Activated T-helper 17 cell treated with anti-CD3 and anti-CD28 coated beads, Interleukin-2, amount 50 U/mL, for 72 hours (primary cell): Measurements from ENCODE around the gene CAMK1D. TPM values are rescaled to one million over a fixed set of nuclear protein-coding genes. Genes with fewer than 3 reads are reported as not detected.
"Not testable (repeated sequence)": the region's sequence is repeated elsewhere in the genome, so short reads cannot be mapped to it uniquely, and the experiment has no call there.

Experiments
- ATAC-seq: fragments of 150-1000 bp; cut with Tn5 transposase; replicated peaks from 2 replicates; pipeline ENCODE4 v1.10.0; 2021; ENCODE audit warnings: mild to moderate bottlenecking, moderate library complexity
- H3K27ac Mint-ChIP-seq: one replicate; pipeline ENCODE4 v1.8.0; 2022; ENCODE audit warnings: mixed read lengths
- H3K27me3 Mint-ChIP-seq: one replicate; pipeline ENCODE4 v1.8.0; 2022; ENCODE audit warnings: mixed read lengths
- H3K36me3 Mint-ChIP-seq: one replicate; pipeline ENCODE4 v1.8.0; 2022; ENCODE audit warnings: low read depth, mild to moderate bottlenecking, mixed read lengths
- H3K4me1 Mint-ChIP-seq: one replicate; pipeline ENCODE4 v1.8.0; 2022; ENCODE audit warnings: mixed read lengths
- H3K4me3 Mint-ChIP-seq: one replicate; pipeline ENCODE4 v1.8.0; 2022; ENCODE audit warnings: mild to moderate bottlenecking, mixed read lengths
- H3K9me3 Mint-ChIP-seq: one replicate; pipeline ENCODE4 v1.8.0; 2022; ENCODE audit warnings: mixed read lengths
- total RNA-seq, 2 donors: library from RNA; stranded (reverse); gene quantifications; one replicate each; pipeline ENCODE4 v1.2.3, GENCODE V29; 2022

CAMK1D gene
- total RNA-seq, 2 donors from 2014 or later: 10.9 to 20.7 TPM

DNA sequence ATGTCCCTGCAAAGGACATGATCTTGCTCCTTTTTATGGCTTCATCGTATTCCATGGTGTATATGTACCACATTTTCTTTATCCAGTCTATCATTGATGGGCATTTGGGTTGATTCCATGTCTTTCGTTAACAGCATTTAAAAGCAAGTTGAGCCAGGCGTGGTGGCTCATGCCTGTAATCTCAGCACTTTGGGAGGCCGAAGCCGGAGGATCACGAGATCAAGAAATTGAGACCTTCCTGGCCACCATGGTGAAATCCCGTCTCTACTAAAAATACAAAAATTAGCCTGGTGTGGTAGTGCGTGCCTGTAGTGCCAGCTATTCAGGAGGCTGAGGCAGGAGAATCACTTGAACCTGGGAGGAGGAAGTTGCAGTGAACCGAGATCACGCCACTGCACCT, 147.7 kb downstream of the CAMK1D start:
- peaks cover 29% of the 10 kb centered on the region for H3K4me1 Mint-ChIP-seq
- H3K27me3 Mint-ChIP-seq, H3K4me3 Mint-ChIP-seq, H3K27ac Mint-ChIP-seq, H3K36me3 Mint-ChIP-seq, H3K9me3 Mint-ChIP-seq, ATAC-seq: not testable (repeated sequence)

DNA sequence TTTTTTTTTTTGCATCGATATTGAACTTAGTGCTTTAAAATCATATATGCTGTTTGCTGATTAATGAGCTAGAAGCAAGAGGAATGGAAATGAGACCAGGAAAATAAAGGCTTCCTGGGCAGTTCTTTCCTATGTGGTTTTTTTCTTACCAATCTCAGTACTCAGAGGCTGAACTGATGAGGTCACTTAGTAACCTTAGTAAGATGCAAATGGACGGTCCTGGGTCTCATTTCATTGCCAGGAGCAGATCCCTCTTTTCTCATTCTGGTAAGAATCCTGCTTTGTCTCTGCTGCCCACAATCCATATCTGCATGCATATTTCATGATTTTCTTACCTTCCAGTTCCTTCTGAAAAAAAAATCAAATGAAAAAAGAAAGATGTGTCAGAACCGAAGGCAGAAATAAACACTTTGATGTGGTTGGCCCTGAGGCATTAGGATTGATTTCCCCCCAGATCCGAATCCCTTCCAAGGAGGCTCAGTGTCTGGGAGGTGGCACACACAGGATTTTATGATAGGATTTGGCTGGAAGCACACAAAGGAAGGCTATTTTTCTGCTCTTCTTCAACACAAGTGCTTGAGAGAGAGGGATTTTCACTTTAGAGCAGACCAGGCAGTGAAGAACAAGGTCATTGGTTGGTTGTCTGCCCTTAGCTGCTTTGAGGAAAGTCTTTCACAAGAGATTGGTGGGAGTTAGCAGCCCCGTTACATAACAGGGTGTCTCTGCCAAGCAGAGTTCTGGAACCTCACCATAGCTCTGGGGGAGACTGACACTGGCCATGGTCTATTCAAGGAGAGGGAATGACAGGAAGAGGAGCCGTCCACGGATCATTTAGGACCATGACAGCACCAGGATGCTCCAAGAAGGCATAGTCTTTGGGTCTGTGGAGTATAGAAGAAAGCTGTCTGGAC, 150.0 kb downstream of the CAMK1D start:
- Mint-ChIP-seq H3K27ac (peak overlapping the region; percentile 66), H3K4me3 (no peak overlapping the region), H3K36me3 (no peaks in the 10 kb centered on the region), H3K4me1 (peaks cover 36% of the 10 kb centered on the region), H3K27me3 (no peaks in the 10 kb centered on the region), H3K9me3 (peaks cover 5% of the 10 kb centered on the region)
- ATAC-seq: peak; percentile 56

DNA sequence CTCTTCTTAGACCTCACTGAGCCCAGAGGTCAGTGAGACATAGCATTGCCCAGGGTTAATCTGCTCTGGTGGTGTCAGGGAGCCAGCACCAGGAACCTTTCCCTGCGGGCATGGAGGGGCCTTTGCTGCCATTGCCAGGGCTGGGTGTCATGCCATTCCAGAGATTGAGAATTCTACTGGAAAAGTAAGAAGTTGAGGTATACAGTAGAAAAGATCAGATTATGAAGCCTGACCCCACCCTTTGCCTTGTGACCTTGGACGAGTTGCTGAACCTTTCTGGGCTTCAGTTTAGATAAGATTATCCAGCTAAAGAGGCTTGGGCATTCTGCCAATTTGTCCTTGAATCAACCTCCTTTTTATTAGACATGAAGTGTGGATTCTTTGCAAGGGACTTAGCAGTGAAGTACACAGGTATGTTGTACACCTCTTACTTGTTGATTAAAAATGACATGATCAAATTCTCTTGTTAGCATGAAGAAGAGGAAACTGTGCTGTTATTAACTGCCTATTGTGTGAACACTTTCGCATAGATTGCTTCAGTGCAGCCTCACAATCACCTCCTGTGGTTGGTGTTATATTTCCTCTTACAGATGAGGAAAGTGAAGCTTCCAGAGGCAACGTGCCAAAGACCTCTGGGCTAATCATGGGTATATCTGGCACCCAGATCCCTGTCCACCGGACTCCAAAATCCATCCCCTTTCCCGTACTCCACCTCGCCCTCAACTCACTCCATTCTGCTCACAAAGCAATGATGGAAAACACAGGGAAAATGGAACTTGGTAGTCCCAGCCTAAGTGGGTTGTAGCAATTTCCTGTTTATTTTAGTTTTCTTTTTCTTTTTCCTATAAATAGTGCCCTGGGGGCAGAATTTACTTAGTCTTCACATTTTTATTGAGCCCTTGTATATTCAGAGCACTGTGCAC, 151.3 kb downstream of the CAMK1D start:
- H3K9me3 Mint-ChIP-seq: peaks cover 5% of the 10 kb centered on the region
- no peak for ATAC-seq

DNA sequence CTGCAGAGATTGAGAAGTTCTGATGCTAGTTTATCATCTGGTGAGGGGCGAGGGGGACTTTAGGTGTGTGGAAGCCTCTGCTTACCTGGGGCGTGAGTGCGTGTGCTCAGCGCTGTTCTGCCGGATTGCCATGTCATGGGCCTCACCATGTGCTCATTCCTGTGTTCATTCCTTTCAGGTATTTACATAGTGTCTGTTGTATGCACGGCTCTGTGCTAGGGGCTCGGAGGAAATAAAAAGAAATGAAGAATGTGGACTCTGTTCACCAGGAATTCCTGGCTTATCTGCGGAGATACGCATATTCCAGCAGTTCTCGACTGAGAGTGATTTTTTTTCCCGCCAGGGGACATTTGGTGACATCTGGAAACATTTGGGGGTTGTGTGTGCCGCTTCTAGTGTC, 152.0 kb downstream of the CAMK1D start:
- H3K4me1 Mint-ChIP-seq: peaks cover 40% of the 10 kb centered on the region
- no peaks in the 10 kb centered on the region for H3K36me3 Mint-ChIP-seq
- no peak overlapping the region for H3K4me3 Mint-ChIP-seq
- peak overlapping the region; percentile 58 for H3K27ac Mint-ChIP-seq
- H3K9me3 Mint-ChIP-seq: peaks cover 5% of the 10 kb centered on the region
- no peak for ATAC-seq
- no peaks in the 10 kb centered on the region for H3K27me3 Mint-ChIP-seq

More for the DNA sequence above, 151.3 kb downstream of the CAMK1D start:
- no peak overlapping the region for H3K4me3 Mint-ChIP-seq
- H3K27me3 Mint-ChIP-seq: no peaks in the 10 kb centered on the region
- H3K27ac Mint-ChIP-seq: peak overlapping the region; percentile 58
- H3K4me1 Mint-ChIP-seq: peaks cover 40% of the 10 kb centered on the region
- H3K36me3 Mint-ChIP-seq: no peaks in the 10 kb centered on the region

DNA sequence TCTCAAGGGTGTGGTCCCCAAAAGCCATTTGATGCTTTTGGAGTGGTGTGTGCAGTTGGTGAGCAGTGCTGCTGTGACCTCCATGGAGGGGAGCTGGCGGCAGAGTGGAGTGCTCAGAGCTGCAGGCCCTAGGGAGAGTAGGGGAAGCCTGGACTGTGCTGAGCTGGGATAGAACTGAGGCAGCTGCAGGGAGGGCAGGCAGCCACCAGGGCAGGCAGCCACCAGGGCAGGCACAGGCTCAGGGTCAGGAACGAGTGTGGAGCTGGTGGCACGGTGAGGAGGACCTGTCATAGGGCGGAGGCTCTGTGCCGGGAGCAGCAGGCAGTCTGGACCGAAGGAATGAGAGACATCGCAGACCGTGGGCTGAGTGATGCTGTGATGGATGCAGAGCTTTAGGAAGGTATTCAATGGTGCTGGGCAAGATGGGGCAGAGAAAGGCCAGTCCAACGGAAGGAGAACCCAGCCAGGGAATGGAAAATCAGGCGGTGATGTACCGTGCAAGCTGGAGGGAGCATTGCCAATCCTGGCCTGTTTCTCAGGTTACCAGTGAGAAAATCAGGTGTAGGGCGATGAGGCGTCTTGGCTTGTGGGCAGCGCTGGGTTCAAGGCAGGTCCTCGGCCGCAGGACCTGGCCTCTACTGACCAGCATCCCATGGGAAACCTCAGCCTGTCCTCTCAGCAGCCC, 152.6 kb downstream of the CAMK1D start:
- no peak overlapping the region for H3K4me3 Mint-ChIP-seq

DNA sequence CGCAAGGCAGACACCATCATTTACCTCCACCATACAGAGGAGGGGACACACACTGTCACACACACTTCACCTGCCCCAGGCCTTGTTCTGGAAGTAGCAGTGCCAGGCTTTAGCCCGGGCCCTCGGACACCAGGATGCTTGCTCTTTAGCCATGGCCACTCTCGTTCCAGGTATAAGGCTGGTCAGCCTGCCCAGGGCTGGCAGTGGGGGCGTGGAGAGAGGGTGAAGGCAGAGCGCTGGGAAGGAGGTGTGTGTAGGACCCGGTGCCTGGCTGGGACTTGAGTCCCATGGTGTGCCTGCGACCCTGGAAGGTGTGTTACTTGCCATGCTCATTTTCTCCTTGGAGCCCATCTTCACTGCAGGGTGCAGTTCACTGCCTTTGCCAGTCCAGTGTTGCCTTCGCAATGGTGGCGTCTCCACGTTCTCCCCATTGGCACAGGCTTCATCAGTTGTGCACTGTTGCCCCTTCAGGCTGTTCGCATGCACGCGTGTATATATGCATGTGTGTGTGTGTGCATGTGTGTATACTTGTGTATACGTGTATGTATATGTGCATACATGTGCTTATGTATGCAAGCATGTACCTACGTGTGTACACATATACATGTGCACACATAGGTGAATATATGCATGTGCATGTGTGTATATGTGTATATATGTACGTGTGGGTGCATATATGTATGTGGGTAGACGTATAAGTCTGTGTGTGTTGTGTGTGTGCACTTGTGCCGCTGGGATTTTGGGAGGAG, 153.4 kb downstream of the CAMK1D start:
- no peak overlapping the region for H3K27ac Mint-ChIP-seq
- H3K36me3 Mint-ChIP-seq: no peaks in the 10 kb centered on the region
- peaks cover 5% of the 10 kb centered on the region for H3K9me3 Mint-ChIP-seq
- H3K4me1 Mint-ChIP-seq: peaks cover 40% of the 10 kb centered on the region
- no peaks in the 10 kb centered on the region for H3K27me3 Mint-ChIP-seq
- no peak overlapping the region for H3K4me3 Mint-ChIP-seq
- no peak for ATAC-seq

More for the DNA sequence above, 152.6 kb downstream of the CAMK1D start:
- no peak for ATAC-seq
- Mint-ChIP-seq H3K36me3 (no peaks in the 10 kb centered on the region), H3K27me3 (no peaks in the 10 kb centered on the region), H3K9me3 (peaks cover 5% of the 10 kb centered on the region), H3K27ac (peak overlapping the region; percentile 58), H3K4me1 (peaks cover 40% of the 10 kb centered on the region)

DNA sequence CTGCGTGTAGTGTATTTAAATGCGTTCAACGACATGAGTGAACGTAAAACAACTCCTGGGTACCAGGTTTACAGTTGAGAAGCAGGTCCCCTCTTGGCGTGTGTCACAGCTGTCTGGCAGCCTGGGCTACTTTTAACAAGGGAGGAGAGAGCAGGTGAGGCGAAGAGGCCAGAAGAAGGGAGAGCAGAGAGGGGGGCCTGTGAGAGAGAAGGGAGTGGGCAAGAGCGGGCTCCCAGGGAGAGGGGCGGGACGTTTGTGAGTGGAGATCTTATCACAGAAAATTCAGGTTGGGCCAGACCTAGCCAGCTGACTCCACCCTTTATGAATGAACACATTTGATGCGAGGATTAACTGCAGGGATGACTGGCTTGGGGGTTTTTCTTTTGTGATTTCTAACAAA, 154.0 kb downstream of the CAMK1D start:
- Mint-ChIP-seq H3K4me3 (no peak overlapping the region), H3K9me3 (no peaks in the 10 kb centered on the region), H3K36me3 (no peaks in the 10 kb centered on the region), H3K27ac (no peak overlapping the region), H3K27me3 (no peaks in the 10 kb centered on the region), H3K4me1 (peaks cover 37% of the 10 kb centered on the region)
- ATAC-seq: no peak

DNA sequence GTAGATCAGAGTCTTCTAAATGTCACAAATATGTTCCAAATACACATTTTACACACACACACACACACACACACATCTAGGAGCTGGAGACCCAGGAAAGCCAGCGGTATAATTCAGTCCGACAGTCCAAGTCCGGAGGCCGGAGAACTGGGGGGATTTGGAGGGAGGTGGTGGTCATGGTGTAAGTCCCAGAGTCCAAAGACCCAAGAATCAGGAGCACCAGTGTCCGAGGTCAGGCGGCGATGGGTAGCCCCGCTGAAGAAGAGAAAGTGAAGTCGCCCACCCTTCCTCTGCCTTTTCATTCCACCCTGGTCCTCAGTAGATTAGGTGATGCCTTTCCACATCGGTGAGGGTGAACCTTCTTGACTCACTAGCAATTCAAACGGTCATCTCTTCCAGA, 154.8 kb downstream of the CAMK1D start:
- H3K36me3 Mint-ChIP-seq: no peaks in the 10 kb centered on the region
- no peak overlapping the region for H3K4me3 Mint-ChIP-seq
- H3K4me1 Mint-ChIP-seq: peaks cover 37% of the 10 kb centered on the region
- no peak for ATAC-seq
- no peaks in the 10 kb centered on the region for H3K27me3 Mint-ChIP-seq
- H3K27ac Mint-ChIP-seq: no peak overlapping the region
- H3K9me3 Mint-ChIP-seq: no peaks in the 10 kb centered on the region

DNA sequence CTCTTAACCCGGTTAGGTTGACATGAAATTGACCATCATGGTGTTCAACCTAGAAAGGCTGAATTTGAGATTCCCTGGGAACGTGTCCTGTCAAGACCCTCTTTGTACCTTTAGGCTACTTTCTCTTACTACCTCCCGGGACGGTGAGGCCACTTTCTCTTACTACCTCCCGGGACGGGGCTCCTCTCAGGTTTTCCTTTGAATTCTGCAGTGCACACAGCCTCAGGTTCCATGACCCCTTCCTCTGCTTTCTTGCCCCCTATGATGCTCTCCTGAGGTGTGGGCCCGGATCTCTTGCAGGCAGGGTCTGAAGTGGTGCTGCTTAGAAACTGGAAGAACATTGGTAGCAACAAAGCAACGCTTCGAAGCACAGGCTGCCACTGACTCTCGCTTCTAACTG, 155.3 kb downstream of the CAMK1D start:
- H3K9me3 Mint-ChIP-seq: no peaks in the 10 kb centered on the region
- H3K27me3 Mint-ChIP-seq: no peaks in the 10 kb centered on the region
- peaks cover 33% of the 10 kb centered on the region for H3K4me1 Mint-ChIP-seq
- H3K27ac Mint-ChIP-seq: peak overlapping the region; percentile 27
- no peak for ATAC-seq
- no peak overlapping the region for H3K4me3 Mint-ChIP-seq
- no peaks in the 10 kb centered on the region for H3K36me3 Mint-ChIP-seq

DNA sequence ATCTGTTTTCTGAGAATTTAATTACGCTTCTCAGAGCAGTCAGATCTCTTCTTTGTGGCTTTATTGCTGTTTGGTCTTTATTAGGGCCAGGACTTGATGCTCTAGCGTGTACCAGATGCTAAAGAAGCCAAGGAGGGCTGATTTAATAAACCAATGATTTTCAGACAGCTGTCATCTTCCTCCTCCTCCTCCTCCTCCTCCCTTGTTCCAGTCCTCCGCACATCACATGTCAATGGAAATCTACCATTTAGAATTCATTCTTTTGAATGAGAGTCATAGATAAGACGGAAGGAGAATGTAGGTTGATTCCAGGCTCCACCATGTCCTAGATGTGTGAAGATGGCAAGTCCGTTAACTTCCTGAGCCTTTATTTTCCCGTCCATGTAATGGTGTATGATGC, 156.3 kb downstream of the CAMK1D start:
- Mint-ChIP-seq H3K27ac (peak overlapping the region; percentile 27), H3K4me3 (no peak overlapping the region), H3K36me3 (no peaks in the 10 kb centered on the region), H3K27me3 (no peaks in the 10 kb centered on the region), H3K9me3 (no peaks in the 10 kb centered on the region), H3K4me1 (peaks cover 31% of the 10 kb centered on the region)
- ATAC-seq: no peak

DNA sequence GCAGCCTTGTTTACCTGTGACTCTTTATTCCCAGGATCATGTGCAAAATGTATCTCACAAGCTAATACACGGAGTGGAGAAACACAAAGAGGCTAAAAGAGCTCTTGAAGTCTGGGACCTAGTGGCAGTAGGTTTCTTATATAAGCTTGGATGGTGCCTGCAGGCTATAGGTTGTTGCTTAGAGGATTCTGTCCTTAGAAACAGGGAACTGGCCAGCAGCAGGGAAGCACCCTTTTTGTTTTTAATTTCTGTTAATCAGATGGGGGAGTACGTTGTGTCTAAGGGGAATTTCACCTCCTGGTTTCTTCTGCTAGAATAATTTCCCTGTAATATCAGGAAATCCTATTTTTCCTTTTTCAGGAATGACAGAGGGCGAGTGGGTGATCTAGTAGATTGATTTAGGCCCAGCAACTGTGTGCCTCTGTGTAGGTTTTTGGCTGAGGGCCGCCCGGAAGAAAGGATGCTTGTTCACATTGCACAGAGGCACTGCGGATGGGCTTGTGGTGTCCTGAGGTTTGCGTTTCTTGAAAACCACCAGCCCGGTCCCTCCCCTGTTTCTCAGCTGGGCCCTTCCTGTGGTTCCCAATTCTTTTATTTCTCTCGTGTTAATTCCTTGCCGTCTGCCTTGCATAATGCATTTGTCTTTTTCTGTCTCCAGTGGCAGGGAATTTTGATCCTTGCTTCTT, 158.0 kb downstream of the CAMK1D start:
- H3K36me3 Mint-ChIP-seq: no peaks in the 10 kb centered on the region
- H3K9me3 Mint-ChIP-seq: no peaks in the 10 kb centered on the region
- H3K27ac Mint-ChIP-seq: no peak overlapping the region
- peaks cover 18% of the 10 kb centered on the region for H3K4me1 Mint-ChIP-seq
- no peak for ATAC-seq
- H3K4me3 Mint-ChIP-seq: no peak overlapping the region
- no peaks in the 10 kb centered on the region for H3K27me3 Mint-ChIP-seq

DNA sequence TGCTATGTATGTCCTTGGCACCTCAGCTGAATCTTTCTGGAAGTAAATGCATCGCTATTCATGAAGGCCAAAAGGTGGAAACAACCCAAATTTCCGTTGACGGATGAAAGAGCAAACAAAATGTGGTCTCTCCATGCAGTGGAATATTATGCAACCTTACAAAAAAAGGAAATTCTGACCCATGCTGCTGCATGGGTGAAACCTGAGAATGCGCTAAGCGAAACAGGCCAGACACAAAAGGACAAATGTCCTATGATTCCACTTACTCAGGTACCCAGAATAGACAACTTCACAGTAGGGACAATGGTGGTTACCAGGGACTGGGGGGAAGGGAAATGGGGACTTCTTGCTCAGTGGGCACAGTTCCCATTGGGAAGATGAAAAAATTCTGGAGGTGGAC, 158.8 kb downstream of the CAMK1D start:
- Mint-ChIP-seq H3K9me3 (no peaks in the 10 kb centered on the region), H3K4me1 (peaks cover 13% of the 10 kb centered on the region), H3K4me3 (no peak overlapping the region), H3K27ac (no peak overlapping the region), H3K27me3 (no peaks in the 10 kb centered on the region), H3K36me3 (no peaks in the 10 kb centered on the region)
- ATAC-seq: no peak

DNA sequence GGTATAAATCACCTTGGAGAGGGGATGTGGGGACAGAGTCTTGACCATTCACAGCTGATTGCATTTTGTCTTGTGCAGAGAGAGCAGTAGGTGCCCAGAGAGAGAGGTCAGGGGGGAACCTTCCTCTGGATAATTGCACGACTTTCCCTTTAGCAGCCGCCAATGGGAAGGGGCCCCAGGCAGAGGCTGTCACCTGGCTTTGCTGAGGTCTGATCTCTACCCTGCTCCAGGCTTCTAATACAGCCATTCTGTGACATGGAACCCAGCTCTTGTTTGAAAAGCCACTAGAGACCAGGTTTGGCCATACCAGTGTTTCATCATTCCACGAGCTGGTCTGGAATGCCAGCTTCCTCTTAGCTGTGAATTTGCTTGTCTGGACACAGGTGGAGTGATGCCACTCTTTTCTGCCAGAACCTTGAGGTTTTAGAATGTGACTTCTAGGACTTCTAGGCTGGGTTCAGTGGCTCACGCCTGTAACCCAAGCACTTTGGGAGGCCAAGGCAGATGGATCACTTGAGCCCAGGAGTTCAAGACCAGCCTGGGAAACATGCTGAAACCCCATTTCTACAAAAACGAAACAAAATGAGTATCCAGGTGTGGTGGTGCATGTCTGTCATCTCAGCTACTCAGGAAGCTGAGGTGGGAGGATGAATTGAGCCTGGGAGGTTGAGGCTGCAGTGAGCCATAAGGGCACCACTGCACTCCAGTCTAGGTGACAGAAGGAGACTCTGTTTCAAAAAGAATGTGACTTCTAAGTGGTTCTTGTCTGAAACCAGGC, 159.9 kb downstream of the CAMK1D start:
- Mint-ChIP-seq H3K27me3 (no peaks in the 10 kb centered on the region), H3K4me3 (no peak overlapping the region), H3K27ac (no peak overlapping the region), H3K4me1 (peaks cover 12% of the 10 kb centered on the region), H3K36me3 (no peaks in the 10 kb centered on the region), H3K9me3 (no peaks in the 10 kb centered on the region)
- peak; percentile 69 for ATAC-seq
